ENCODE data around the gene ZNF446.

The ZNF446 gene

DNA sequence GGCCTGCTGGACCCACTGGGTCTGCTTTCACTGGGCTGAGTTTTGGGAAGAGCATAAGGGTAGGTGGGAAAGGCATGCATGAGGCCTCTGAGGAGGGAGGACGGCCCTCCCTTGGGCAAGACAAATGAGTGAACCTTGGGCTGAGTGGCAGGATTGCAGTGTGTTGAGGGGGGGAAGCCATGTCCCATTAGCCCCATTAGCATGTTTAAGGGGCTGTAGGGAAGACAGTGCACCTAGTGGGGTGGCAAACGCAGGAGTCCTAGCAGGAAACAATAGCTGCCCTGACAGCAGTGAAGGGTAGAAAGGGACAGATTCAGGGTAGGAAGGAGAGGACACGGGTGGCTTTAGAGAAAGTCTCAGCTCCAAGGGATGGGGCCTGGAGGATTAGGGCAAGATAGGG, 46.6 kb downstream of the ZNF446 start:
- H3K27ac ChIP-seq, result no peak overlapping the region
- TF ChIP-seq, protein P1, sequence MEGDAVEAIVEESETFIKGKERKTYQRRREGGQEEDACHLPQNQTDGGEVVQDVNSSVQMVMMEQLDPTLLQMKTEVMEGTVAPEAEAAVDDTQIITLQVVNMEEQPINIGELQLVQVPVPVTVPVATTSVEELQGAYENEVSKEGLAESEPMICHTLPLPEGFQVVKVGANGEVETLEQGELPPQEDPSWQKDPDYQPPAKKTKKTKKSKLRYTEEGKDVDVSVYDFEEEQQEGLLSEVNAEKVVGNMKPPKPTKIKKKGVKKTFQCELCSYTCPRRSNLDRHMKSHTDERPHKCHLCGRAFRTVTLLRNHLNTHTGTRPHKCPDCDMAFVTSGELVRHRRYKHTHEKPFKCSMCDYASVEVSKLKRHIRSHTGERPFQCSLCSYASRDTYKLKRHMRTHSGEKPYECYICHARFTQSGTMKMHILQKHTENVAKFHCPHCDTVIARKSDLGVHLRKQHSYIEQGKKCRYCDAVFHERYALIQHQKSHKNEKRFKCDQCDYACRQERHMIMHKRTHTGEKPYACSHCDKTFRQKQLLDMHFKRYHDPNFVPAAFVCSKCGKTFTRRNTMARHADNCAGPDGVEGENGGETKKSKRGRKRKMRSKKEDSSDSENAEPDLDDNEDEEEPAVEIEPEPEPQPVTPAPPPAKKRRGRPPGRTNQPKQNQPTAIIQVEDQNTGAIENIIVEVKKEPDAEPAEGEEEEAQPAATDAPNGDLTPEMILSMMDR (IDR thresholded peaks at IDR 0.05), result no peak
- no peak for TF ChIP-seq ZFX (IDR thresholded peaks at IDR 0.05; ENCODE audit: borderline replicate concordance)

DNA sequence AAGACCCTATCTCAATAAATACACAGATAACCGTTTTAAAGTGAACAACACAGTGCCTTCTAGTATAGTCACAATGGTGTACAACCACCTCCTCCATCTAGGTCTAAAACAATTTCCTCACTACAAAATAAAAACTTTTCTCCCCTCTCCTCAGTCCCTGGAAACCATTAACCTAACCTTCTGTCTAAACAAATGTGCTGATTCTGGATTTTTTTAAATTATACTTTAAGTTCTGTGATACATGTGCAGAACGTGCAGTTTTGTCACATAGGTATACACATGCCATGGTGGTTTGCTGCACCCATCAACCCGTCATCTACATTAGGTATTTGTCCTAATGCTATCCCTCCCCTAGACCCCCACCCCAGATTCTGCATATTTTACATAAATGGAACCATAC, 53.3 kb downstream of the ZNF446 start:
- TF ChIP-seq ZFX (IDR thresholded peaks at IDR 0.05; ENCODE audit: borderline replicate concordance), result no peak
- TF ChIP-seq, protein P1 (IDR thresholded peaks at IDR 0.05), result no peak
- no peak overlapping the region for H3K27ac ChIP-seq

Measured in 22Rv1 (cell line).